B cell (primary cell): ENCODE measurements around the gene TRIM22.
"Not testable (repeated sequence)": the region's sequence is repeated elsewhere in the genome, so short reads cannot be mapped to it uniquely, and the experiment has no call there.

ENCODE experiments used
- CTCF ChIP-seq: fragments of 200-600 bp; IDR thresholded peaks from one replicate; pipeline ENCODE4 v1.8.0; 2022; ENCODE audit warnings: antibody characterized with exemption, mild to moderate bottlenecking
- EZH2 ChIP-seq: IDR thresholded peaks from 2 replicates; pipeline ENCODE4 v1.6.1; 2012; ENCODE audit warnings: borderline replicate concordance, low read depth, mild to moderate bottlenecking, moderate library complexity, low read length; ENCODE audit not compliant: insufficient read depth, poor library complexity, severe bottlenecking

GRCh38 chr11:5691238-5691963 lies 1.8 kb downstream of the TRIM22 start:
- not testable (repeated sequence) for TF ChIP-seq CTCF, EZH2
